ENCODE results near the gene CEP104. TPM values are rescaled to one million over a fixed set of nuclear protein-coding genes. Genes with fewer than 3 reads are reported as not detected.

Gene CEP104
- total and polyA plus RNA-seq, 9 of the 15 experiments (the other 6 are each of a cell fraction or from before 2014, with no cell fraction given), result 11.2 to 63.4 (median 42.6) TPM

- TF ChIP-seq, protein P1, sequence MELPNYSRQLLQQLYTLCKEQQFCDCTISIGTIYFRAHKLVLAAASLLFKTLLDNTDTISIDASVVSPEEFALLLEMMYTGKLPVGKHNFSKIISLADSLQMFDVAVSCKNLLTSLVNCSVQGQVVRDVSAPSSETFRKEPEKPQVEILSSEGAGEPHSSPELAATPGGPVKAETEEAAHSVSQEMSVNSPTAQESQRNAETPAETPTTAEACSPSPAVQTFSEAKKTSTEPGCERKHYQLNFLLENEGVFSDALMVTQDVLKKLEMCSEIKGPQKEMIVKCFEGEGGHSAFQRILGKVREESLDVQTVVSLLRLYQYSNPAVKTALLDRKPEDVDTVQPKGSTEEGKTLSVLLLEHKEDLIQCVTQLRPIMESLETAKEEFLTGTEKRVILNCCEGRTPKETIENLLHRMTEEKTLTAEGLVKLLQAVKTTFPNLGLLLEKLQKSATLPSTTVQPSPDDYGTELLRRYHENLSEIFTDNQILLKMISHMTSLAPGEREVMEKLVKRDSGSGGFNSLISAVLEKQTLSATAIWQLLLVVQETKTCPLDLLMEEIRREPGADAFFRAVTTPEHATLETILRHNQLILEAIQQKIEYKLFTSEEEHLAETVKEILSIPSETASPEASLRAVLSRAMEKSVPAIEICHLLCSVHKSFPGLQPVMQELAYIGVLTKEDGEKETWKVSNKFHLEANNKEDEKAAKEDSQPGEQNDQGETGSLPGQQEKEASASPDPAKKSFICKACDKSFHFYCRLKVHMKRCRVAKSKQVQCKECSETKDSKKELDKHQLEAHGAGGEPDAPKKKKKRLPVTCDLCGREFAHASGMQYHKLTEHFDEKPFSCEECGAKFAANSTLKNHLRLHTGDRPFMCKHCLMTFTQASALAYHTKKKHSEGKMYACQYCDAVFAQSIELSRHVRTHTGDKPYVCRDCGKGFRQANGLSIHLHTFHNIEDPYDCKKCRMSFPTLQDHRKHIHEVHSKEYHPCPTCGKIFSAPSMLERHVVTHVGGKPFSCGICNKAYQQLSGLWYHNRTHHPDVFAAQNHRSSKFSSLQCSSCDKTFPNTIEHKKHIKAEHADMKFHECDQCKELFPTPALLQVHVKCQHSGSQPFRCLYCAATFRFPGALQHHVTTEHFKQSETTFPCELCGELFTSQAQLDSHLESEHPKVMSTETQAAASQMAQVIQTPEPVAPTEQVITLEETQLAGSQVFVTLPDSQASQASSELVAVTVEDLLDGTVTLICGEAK (IDR thresholded peaks at IDR 0.05), result no peak
- TF ChIP-seq, protein P1 (CRISPR knock-in tag; IDR thresholded peaks at IDR 0.05), result no peak
- TF ChIP-seq NEUROD1 (IDR thresholded peaks at IDR 0.05; ENCODE audit: borderline replicate concordance, low read depth, low read length, partially characterized antibody) (no peak), ZNF436 (CRISPR knock-in tag; IDR thresholded peaks at IDR 0.05) (no peak), ZNF316 (IDR thresholded peaks at IDR 0.05) (no peak), NCOA6 (IDR thresholded peaks at IDR 0.05) (no peak), CBX5 (IDR thresholded peaks at IDR 0.05; ENCODE audit: borderline replicate concordance, low read depth) (peak; percentile 87), ZNF174 (CRISPR knock-in tag; IDR thresholded peaks at IDR 0.05) (no peak), ZBTB2 (IDR thresholded peaks at IDR 0.05) (no peak), KDM2B (CRISPR knock-in tag; IDR thresholded peaks at IDR 0.05) (no peak), ZNF668 (CRISPR knock-in tag; IDR thresholded peaks at IDR 0.05) (no peak), THRA (IDR thresholded peaks at IDR 0.05) (no peak), CBX3 (IDR thresholded peaks at IDR 0.05; ENCODE audit: borderline replicate concordance in 1 of 2, low read length in 2 of 2) (peak in 1 of 2 experiments; percentile 80; a peak in 2 of 3 replicates), ZSCAN32 (CRISPR knock-in tag; IDR thresholded peaks at IDR 0.05) (no peak), XRCC3 (IDR thresholded peaks at IDR 0.05) (0 out of 2 replicates have a peak, but pooled peaks have one; percentile 39), ELF4 (CRISPR knock-in tag; IDR thresholded peaks at IDR 0.05) (no peak)
- TF ChIP-seq, protein P2, sequence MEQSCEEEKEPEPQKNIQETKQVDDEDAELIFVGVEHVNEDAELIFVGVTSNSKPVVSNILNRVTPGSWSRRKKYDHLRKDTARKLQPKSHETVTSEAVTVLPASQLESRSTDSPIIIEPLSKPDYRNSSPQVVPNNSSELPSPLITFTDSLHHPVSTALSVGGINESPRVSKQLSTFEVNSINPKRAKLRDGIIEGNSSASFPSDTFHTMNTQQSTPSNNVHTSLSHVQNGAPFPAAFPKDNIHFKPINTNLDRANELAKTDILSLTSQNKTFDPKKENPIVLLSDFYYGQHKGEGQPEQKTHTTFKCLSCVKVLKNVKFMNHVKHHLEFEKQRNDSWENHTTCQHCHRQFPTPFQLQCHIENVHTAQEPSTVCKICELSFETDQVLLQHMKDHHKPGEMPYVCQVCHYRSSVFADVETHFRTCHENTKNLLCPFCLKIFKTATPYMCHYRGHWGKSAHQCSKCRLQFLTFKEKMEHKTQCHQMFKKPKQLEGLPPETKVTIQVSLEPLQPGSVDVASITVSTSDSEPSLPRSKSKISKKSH (CRISPR knock-in tag; IDR thresholded peaks at IDR 0.05), result no peak
Measured at GRCh38 chr1:3879099-3879498, 22.1 kb upstream of the CEP104 start (continued).
